K562 (cell line): ENCODE data around the gene ATF4. TPM values are rescaled to one million over a fixed set of nuclear protein-coding genes. Genes with fewer than 3 reads are reported as not detected.

ENCODE experiments used
- ATAC-seq: fragments of 200-7000 bp; cut with Tn5 transposase; 3 replicates; pipeline ENCODE4 v1.9.1; 2020; ENCODE audit warnings: moderate library complexity
- BruUV-seq: library from RNA; stranded (reverse); fragments of 400-500 nt; replicated peaks from 2 replicates; lab custom pipeline; 2021; lab: Mats Ljungman, UMichigan
- CTCF ChIA-PET: fragments of 300-600 bp; formaldehyde crosslinking; extraction: SDS; loops from one replicate; lab custom pipeline; 2021; ENCODE audit warnings: low intra/inter-chr PET ratio; lab: Yijun Ruan, JAX
- POLR2A ChIA-PET: fragments of 300-600, 350-650 bp; sonication (Branson Sonifier 250); formaldehyde crosslinking; extraction: SDS; loops from one replicate; lab custom pipeline; 2021; ENCODE audit warnings: antibody characterized with exemption, inconsistent platforms; lab: Yijun Ruan, JAX
- DNase-seq, 4 experiments: peaks; one replicate each; pipeline versions ENCODE4 v3.0.0 to v3.0.0-alpha.2; 2011 to 2018; ENCODE audit warnings: low spot score in 3 of 4, mixed read lengths in 3 of 4; ENCODE audit errors: extremely low read depth in 1 of 4
- FAIRE-seq: peaks from 2 replicates; lab custom pipeline; 2011; peaks lifted over from hg19 to GRCh38; lab: Jason Lieb, UNC
- H2AFZ ChIP-seq: 2 replicates; pipeline ENCODE4 v1.6.0; 2011; ENCODE audit warnings: low read depth, low read length, control low read depth, inconsistent platforms
- H3K27ac ChIP-seq: fragments of 200-600 bp; 3 replicates; pipeline ENCODE4 v1.8.0; 2011; ENCODE audit warnings: low read depth, mild to moderate bottlenecking, control low read depth, inconsistent platforms, low read length, moderate library complexity, mixed read lengths; ENCODE audit errors: extremely low read depth
- H3K27me3 ChIP-seq, 2 experiments: fragments of 300-600 bp in 1 of 2; 2 replicates in 1 of 2; 3 replicates in 1 of 2; pipeline versions ENCODE4 v1.6.0 to v1.8.0; 2011; ENCODE audit warnings: inconsistent platforms in 2 of 2, low read length in 2 of 2, mild to moderate bottlenecking in 1 of 2, mixed read lengths in 1 of 2, moderate library complexity in 1 of 2; ENCODE audit not compliant: control insufficient read depth in 2 of 2, insufficient read depth in 2 of 2
- H3K36me3 ChIP-seq: fragments of 300-600 bp; 3 replicates; pipeline ENCODE4 v1.8.0; 2011; ENCODE audit warnings: mild to moderate bottlenecking, low read length, inconsistent platforms; ENCODE audit not compliant: control insufficient read depth, insufficient read depth
- H3K4me1 ChIP-seq, 2 experiments: fragments of 200-600 bp in 1 of 2; replicated peaks in 1 of 2; 2 replicates in 1 of 2; 3 replicates in 1 of 2; pipeline versions ENCODE4 v1.5.1 to v1.8.0; 2011; ENCODE audit warnings: inconsistent platforms in 2 of 2, low read length in 2 of 2, mild to moderate bottlenecking in 1 of 2, mixed read lengths in 1 of 2, moderate library complexity in 1 of 2; ENCODE audit not compliant: control insufficient read depth in 2 of 2, insufficient read depth in 2 of 2
- H3K4me2 ChIP-seq: 2 replicates; pipeline ENCODE4 v1.6.1; 2011; ENCODE audit warnings: low read length, control low read depth, inconsistent platforms, mixed read lengths; ENCODE audit not compliant: insufficient read depth
- H3K4me3 ChIP-seq: fragments of 200-600 bp; sonication (generic), shearing (Covaris generic); 2 replicates; pipeline ENCODE4 v1.5.1; 2016; ENCODE audit warnings: control low read depth, inconsistent platforms
- H3K79me2 ChIP-seq: fragments of 200-600 bp; 3 replicates; pipeline ENCODE4 v1.8.0; 2011; ENCODE audit warnings: low read length, inconsistent platforms; ENCODE audit not compliant: control insufficient read depth, insufficient read depth
- H3K9ac ChIP-seq, 2 experiments: 2 replicates each; pipeline versions ENCODE4 v1.6.0 to v1.6.1; 2011; ENCODE audit warnings: low read depth in 2 of 2, low read length in 2 of 2, control low read depth in 1 of 2, inconsistent platforms in 1 of 2, mild to moderate bottlenecking in 1 of 2, mixed read lengths in 1 of 2; ENCODE audit not compliant: insufficient read depth in 1 of 2
- H3K9me1 ChIP-seq: one replicate; pipeline ENCODE4 v1.6.0; 2011; ENCODE audit warnings: inconsistent platforms, mild to moderate bottlenecking, low read length, moderate library complexity; ENCODE audit not compliant: control insufficient read depth, insufficient read depth
- H3K9me3 ChIP-seq: replicated peaks from 2 replicates; pipeline ENCODE4 v1.5.1; 2011; ENCODE audit warnings: low read depth, low read length, inconsistent platforms; ENCODE audit not compliant: control insufficient read depth, insufficient read depth
- H4K20me1 ChIP-seq: replicated peaks from 2 replicates; pipeline ENCODE4 v1.6.1; 2011; ENCODE audit warnings: low read length, inconsistent platforms, mixed read lengths; ENCODE audit not compliant: control insufficient read depth, insufficient read depth
- ARID2 ChIP-seq: fragments of 450-650 bp; IDR thresholded peaks from 2 replicates; pipeline ENCODE4 v1.6.1; 2017; ENCODE audit warnings: antibody characterized with exemption, mild to moderate bottlenecking
- E2F3 ChIP-seq: fragments of 250-450 bp; sonication (Bioruptor Pico); IDR thresholded peaks from 2 replicates; pipeline ENCODE4 v1.4.0; 2020; ENCODE audit warnings: mild to moderate bottlenecking
- ID3 ChIP-seq, 2 experiments: fragments of 250-450 bp in 1 of 2; fragments of 450-650 bp in 1 of 2; sonication (Bioruptor Pico) in 1 of 2; IDR thresholded peaks; 2 replicates each; pipeline versions ENCODE4 v1.6.1 to v1.8.0; 2016 to 2021; ENCODE audit warnings: mild to moderate bottlenecking in 2 of 2, moderate library complexity in 2 of 2, missing compliant biosample characterization in 1 of 2, missing genetic modification characterization in 1 of 2
- KLF1 ChIP-seq: fragments of 450-650 bp; IDR thresholded peaks from 2 replicates; pipeline ENCODE4 v1.6.1; 2016; ENCODE audit warnings: missing genetic modification characterization, missing compliant biosample characterization
- NEUROD1 ChIP-seq: fragments of 150-350 bp; IDR thresholded peaks from 2 replicates; pipeline ENCODE4 v1.6.1; 2014; ENCODE audit warnings: borderline replicate concordance, low read length, low read depth; ENCODE audit not compliant: partially characterized antibody
- NUFIP1 ChIP-seq: fragments of 450-650 bp; IDR thresholded peaks from 2 replicates; pipeline ENCODE4 v1.6.1; 2018; ENCODE audit not compliant: partially characterized antibody
- POLR2G ChIP-seq: fragments of 200-400 bp; formaldehyde crosslinking; IDR thresholded peaks from 2 replicates; pipeline ENCODE4 v1.6.1; 2017; ENCODE audit warnings: low read depth, mild to moderate bottlenecking, antibody characterized with exemption, low read length, moderate library complexity
- SIX5 ChIP-seq, 2 experiments: IDR thresholded peaks; 2 replicates each; pipeline ENCODE4 v1.6.1; 2011; ENCODE audit warnings: low read length in 2 of 2, borderline replicate concordance in 1 of 2, low read depth in 1 of 2, mild to moderate bottlenecking in 1 of 2, moderate library complexity in 1 of 2; ENCODE audit not compliant: insufficient read depth in 1 of 2
- U2AF1 ChIP-seq: fragments of 200-400 bp; formaldehyde crosslinking; optimal IDR thresholded peaks from 2 replicates; pipeline ENCODE3; 2017; ENCODE audit warnings: mild to moderate bottlenecking, low read depth, low read length, moderate library complexity
- ZBED1 ChIP-seq: IDR thresholded peaks from 2 replicates; pipeline ENCODE4 v1.6.1; 2014
- ZNF197 ChIP-seq: fragments of 200-800 bp; sonication (Bioruptor generic); IDR thresholded peaks from 2 replicates; pipeline ENCODE4 v1.6.1; 2016; ENCODE audit warnings: low read depth, missing genetic modification characterization, missing compliant biosample characterization
- ZNF224 ChIP-seq: sonication (generic); formaldehyde crosslinking; IDR thresholded peaks from 2 replicates; pipeline ENCODE4 v1.8.0; 2022; ENCODE audit warnings: mild to moderate bottlenecking, missing genetic modification reagents
- ZNF695 ChIP-seq: fragments of 450-650 bp; formaldehyde crosslinking; IDR thresholded peaks from 2 replicates; pipeline ENCODE4 v1.4.0; 2020; ENCODE audit warnings: mild to moderate bottlenecking, moderate library complexity
- ZNF699 ChIP-seq: fragments of 250-450 bp; sonication (Bioruptor Pico); IDR thresholded peaks from 2 replicates; pipeline ENCODE4 v1.8.0; 2021; ENCODE audit warnings: mild to moderate bottlenecking, moderate library complexity; ENCODE audit not compliant: insufficient replicate concordance
- WGBS: fragments of 100-300 bp; shearing (Covaris generic); methylation state at CpG from one replicate; pipeline ENCODE4 v1.1.6; 2016; ENCODE audit warnings: low coverage, mixed read lengths; ENCODE audit not compliant: insufficient coverage; ENCODE audit errors: missing lambda C conversion rate; 5-methylcytosine and 5-hydroxymethylcytosine counted together
- in situ Hi-C: fragments of 300-500 bp; cut with MboI; formaldehyde crosslinking; loops from 4 replicates; pipeline ENCODE4 v1.15.0; 2018; ENCODE audit warnings: inconsistent platforms, mixed read lengths
- intact Hi-C: fragments of 100-400 bp; cut with micrococcal nuclease; formaldehyde crosslinking; loops from 2 replicates; pipeline ENCODE4 v1.14.2; 2022
- polyA plus RNA-seq, 8 experiments: library from polyadenylated mRNA; depleted of rRNA in 4 of 8; stranded (reverse) in 5 of 8; unstranded in 3 of 8; fragments of >200 nt; fragmentation: Nextera tagmentation in 2 of 8; fragmentation: Illumina TruSeq in 1 of 8; extraction: Ambion mirVana in 2 of 8; extraction: Trizol in 1 of 8; gene quantifications; 2 replicates each; pipeline versions ENCODE4 v1.2.1 to v1.2.3, GENCODE V29; 2011 to 2014; ENCODE audit warnings: inconsistent platforms in 1 of 8, missing spikeins in 1 of 8
- total RNA-seq, 7 experiments: library from RNA; depleted of rRNA in 6 of 7; stranded (reverse); fragments of >200 nt in 6 of 7; fragmentation: Illumina TruSeq in 2 of 7; extraction: Trizol in 2 of 7; gene quantifications; 2 replicates each; pipeline versions ENCODE4 v1.2.1 to v1.2.3, GENCODE V29; 2011 to 2021; ENCODE audit warnings: low replicate concordance in 1 of 7
- TF ChIP-seq, protein P1 (sequence below): fragments of 250-450 bp; sonication (Bioruptor Pico); IDR thresholded peaks from 2 replicates; pipeline ENCODE4 v1.4.0; 2020
- TF ChIP-seq, protein P2 (sequence below): sonication (generic); formaldehyde crosslinking; IDR thresholded peaks from 2 replicates; pipeline ENCODE4 v1.8.0; 2022; ENCODE audit warnings: mild to moderate bottlenecking, missing genetic modification reagents

The ATF4 gene
- total and polyA plus RNA-seq, 9 of the 15 experiments (the other 6 are each of a cell fraction or from before 2014, with no cell fraction given): 93.1 to 723 (median 355) TPM

- BruUV-seq: no TSS peak
- ChIA-PET CTCF (no interaction called here), POLR2A (interaction anchor here (0.5 to 6.1 kb wide), 8 partner anchors 9 to 491 kb away, joined by 3 to 106 read pairs (median 4); partner anchors contain the start of genes MIEF1 and RPL3)
- no peak overlapping the region for H3K9ac ChIP-seq
- no peak overlapping the region for H3K4me3 ChIP-seq
- H3K27me3 ChIP-seq: no peaks in the 10 kb centered on the region
- FAIRE-seq (no peak), DNase-seq (peak in 1 of 4 experiments; percentile 19), ATAC-seq (no peak)
- H3K4me2 ChIP-seq: no peak overlapping the region
- no peaks in the 10 kb centered on the region for H3K9me3 ChIP-seq
- no peak overlapping the region for H3K27ac ChIP-seq
- peaks cover 67% of the 10 kb centered on the region for H3K79me2 ChIP-seq
- H3K4me1 ChIP-seq: peaks cover 20 to 57% of the 10 kb centered on the region in 2 experiments; a peak in 4 of 5 replicates
- WGBS: 40% methylated on average over 1 of the region's 4 CpGs
- intact Hi-C loops: loop anchor here (10.0 kb wide), 1 partner anchor 351 kb away; no protein-coding TSS in a partner anchor
- H3K9me1 ChIP-seq: no peaks in the 10 kb centered on the region
- peaks cover 73% of the 10 kb centered on the region for H3K36me3 ChIP-seq
- in situ Hi-C loops: no loop called here
- H4K20me1 ChIP-seq: peaks cover 30% of the 10 kb centered on the region
- no peak overlapping the region for H2AFZ ChIP-seq
- no peak for TF ChIP-seq NUFIP1
- TF ChIP-seq E2F3 (CRISPR knock-in tag): no peak
- TF ChIP-seq SIX5 (IDR thresholded peaks at IDR 0.05; ENCODE audit: borderline replicate concordance in 1 of 2, insufficient read depth in 1 of 2, low read depth in 1 of 2, low read length in 2 of 2): no peak
- TF ChIP-seq ZNF699: no peak
- TF ChIP-seq ARID2: no peak
- TF ChIP-seq KLF1 (tag): no peak
- TF ChIP-seq, protein P1, sequence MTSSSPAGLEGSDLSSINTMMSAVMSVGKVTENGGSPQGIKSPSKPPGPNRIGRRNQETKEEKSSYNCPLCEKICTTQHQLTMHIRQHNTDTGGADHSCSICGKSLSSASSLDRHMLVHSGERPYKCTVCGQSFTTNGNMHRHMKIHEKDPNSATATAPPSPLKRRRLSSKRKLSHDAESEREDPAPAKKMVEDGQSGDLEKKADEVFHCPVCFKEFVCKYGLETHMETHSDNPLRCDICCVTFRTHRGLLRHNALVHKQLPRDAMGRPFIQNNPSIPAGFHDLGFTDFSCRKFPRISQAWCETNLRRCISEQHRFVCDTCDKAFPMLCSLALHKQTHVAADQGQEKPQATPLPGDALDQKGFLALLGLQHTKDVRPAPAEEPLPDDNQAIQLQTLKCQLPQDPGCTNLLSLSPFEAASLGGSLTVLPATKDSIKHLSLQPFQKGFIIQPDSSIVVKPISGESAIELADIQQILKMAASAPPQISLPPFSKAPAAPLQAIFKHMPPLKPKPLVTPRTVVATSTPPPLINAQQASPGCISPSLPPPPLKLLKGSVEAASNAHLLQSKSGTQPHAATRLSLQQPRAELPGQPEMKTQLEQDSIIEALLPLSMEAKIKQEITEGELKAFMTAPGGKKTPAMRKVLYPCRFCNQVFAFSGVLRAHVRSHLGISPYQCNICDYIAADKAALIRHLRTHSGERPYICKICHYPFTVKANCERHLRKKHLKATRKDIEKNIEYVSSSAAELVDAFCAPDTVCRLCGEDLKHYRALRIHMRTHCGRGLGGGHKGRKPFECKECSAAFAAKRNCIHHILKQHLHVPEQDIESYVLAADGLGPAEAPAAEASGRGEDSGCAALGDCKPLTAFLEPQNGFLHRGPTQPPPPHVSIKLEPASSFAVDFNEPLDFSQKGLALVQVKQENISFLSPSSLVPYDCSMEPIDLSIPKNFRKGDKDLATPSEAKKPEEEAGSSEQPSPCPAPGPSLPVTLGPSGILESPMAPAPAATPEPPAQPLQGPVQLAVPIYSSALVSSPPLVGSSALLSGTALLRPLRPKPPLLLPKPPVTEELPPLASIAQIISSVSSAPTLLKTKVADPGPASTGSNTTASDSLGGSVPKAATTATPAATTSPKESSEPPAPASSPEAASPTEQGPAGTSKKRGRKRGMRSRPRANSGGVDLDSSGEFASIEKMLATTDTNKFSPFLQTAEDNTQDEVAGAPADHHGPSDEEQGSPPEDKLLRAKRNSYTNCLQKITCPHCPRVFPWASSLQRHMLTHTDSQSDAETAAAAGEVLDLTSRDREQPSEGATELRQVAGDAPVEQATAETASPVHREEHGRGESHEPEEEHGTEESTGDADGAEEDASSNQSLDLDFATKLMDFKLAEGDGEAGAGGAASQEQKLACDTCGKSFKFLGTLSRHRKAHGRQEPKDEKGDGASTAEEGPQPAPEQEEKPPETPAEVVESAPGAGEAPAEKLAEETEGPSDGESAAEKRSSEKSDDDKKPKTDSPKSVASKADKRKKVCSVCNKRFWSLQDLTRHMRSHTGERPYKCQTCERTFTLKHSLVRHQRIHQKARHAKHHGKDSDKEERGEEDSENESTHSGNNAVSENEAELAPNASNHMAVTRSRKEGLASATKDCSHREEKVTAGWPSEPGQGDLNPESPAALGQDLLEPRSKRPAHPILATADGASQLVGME (CRISPR knock-in tag): no peak
- TF ChIP-seq ZNF695: no peak
- TF ChIP-seq ZNF197 (CRISPR knock-in tag): no peak
- TF ChIP-seq ZBED1: no peak
- TF ChIP-seq ID3 (CRISPR knock-in tag; IDR thresholded peaks at IDR 0.05): no peak
- no peak for TF ChIP-seq ID3 (tag; IDR thresholded peaks at IDR 0.05)
- no peak for TF ChIP-seq U2AF1
- no peak for TF ChIP-seq NEUROD1
- TF ChIP-seq POLR2G: no peak
- no peak for TF ChIP-seq ZNF224 (CRISPR knock-in tag)
- TF ChIP-seq, protein P2, sequence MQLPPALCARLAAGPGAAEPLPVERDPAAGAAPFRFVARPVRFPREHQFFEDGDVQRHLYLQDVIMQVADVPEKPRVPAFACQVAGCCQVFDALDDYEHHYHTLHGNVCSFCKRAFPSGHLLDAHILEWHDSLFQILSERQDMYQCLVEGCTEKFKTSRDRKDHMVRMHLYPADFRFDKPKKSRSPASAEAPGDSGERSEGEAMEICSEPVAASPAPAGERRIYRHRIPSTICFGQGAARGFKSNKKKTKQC (CRISPR knock-in tag): no peak
Observed at GRCh38 chr22:39525658-39525975, 5.3 kb downstream of the ATF4 start.
